ENCODE results near the gene AKAP12.

The AKAP12 gene

DNA sequence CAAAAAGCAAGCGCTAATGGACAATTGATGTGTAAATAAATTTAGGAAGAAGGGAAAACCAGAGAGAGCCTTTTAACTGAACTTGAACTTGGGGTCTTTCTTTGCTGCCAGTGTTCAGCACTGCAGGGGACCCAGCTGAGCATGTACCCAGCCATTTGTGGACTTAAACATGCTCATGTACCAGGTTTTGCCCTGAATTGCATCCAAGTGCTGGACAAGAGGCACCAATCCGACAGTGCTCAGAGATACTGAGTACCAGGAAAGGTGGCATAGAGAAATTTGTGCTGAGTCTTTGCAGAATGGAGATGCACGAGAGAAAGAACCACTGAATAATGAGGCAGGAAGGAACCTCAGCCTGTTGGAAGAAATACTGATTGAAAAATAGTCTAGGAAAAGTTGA is 16.0 kb downstream of the AKAP12 start:
- H3K4me3 ChIP-seq (ENCODE audit: control insufficient read depth, low read depth, low read length), result no peak overlapping the region
- no peak for DNase-seq (ENCODE audit: low read depth)
- TF ChIP-seq, protein P1, sequence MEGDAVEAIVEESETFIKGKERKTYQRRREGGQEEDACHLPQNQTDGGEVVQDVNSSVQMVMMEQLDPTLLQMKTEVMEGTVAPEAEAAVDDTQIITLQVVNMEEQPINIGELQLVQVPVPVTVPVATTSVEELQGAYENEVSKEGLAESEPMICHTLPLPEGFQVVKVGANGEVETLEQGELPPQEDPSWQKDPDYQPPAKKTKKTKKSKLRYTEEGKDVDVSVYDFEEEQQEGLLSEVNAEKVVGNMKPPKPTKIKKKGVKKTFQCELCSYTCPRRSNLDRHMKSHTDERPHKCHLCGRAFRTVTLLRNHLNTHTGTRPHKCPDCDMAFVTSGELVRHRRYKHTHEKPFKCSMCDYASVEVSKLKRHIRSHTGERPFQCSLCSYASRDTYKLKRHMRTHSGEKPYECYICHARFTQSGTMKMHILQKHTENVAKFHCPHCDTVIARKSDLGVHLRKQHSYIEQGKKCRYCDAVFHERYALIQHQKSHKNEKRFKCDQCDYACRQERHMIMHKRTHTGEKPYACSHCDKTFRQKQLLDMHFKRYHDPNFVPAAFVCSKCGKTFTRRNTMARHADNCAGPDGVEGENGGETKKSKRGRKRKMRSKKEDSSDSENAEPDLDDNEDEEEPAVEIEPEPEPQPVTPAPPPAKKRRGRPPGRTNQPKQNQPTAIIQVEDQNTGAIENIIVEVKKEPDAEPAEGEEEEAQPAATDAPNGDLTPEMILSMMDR (IDR thresholded peaks at IDR 0.05; ENCODE audit: control insufficient read depth, insufficient read depth, low read depth, low read length, missing control alignments), result no peak

GRCh38 chr6:151257985-151258445 is 18.2 kb downstream of the AKAP12 start:
- no peak overlapping the region for H3K4me3 ChIP-seq (ENCODE audit: control insufficient read depth, low read depth, low read length)
- no peak for DNase-seq (ENCODE audit: low read depth)
- TF ChIP-seq, protein P1 (IDR thresholded peaks at IDR 0.05; ENCODE audit: control insufficient read depth, insufficient read depth, low read depth, low read length, missing control alignments), result no peak

DNA sequence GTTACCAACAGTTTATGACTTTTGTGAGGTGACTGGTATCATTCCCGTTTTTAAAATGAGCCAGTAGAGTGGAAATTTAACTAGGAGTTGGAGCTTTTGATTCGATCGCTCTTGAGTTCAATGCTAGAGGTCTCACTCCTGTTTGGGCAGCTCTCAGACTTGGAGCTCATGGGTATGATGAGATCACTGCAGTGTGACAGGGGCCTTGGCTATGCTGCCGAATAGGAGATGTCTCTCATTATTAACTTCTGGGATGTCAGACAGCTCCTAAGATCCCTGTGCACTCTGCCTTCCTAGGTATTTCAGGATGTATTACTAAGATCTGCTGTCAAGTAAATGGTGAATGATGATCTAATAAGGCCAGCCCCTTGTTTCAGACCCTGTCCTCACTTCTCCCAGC is 20.4 kb downstream of the AKAP12 start:
- no peak overlapping the region for H3K4me3 ChIP-seq (ENCODE audit: control insufficient read depth, low read depth, low read length)
- TF ChIP-seq, protein P1 (IDR thresholded peaks at IDR 0.05; ENCODE audit: control insufficient read depth, insufficient read depth, low read depth, low read length, missing control alignments), result no peak
- no peak for DNase-seq (ENCODE audit: low read depth)

DNA sequence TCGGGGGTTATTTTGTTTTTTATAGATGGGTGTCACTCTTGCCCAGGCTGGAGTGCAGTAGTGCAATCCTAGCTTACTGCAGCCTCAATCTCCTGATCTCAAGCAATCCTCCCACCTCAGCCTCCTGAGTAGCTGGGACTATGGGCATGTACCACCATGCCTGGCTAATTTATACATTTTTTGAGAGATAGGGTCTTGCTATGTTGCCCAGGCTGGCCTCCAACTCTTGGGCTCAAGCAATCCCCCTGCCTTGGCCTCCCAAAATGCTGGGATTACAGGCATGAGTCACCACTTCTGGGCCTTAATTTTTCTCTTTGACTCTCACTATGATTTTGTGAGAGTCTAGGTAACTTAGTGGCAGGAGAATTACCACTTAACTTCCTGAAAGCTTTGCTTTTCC is 23.3 kb downstream of the AKAP12 start:
- TF ChIP-seq, protein P1 (IDR thresholded peaks at IDR 0.05; ENCODE audit: control insufficient read depth, insufficient read depth, low read depth, low read length, missing control alignments), result no peak
- no peak overlapping the region for H3K4me3 ChIP-seq (ENCODE audit: control insufficient read depth, low read depth, low read length)
- no peak for DNase-seq (ENCODE audit: low read depth)

- DNase-seq (ENCODE audit: low read depth), result no peak
- TF ChIP-seq, protein P1 (IDR thresholded peaks at IDR 0.05; ENCODE audit: control insufficient read depth, insufficient read depth, low read depth, low read length, missing control alignments), result no peak
These were observed 24.2 kb downstream of the AKAP12 start for GRCh38 chr6:151263967-151264366.

DNA sequence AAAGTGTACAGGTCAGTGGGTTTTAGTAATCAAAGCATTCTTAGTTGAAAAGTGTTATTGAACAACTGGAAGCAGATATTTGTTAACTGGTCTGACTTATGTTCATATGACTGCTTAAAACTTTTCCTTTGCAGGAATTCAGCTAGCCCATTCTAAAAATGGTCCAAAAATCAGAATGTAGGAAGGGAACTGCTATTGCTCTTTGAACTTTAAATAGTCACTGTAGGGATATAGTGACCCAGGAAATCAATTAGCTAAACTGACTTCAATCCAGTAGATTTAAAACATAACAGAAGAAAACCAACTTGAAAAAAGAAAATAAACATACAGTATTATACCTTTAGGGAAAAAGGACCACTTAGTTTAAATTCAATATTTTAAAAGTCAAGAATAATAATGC is 25.5 kb downstream of the AKAP12 start:
- no peak for DNase-seq (ENCODE audit: low read depth)
- TF ChIP-seq, protein P1 (IDR thresholded peaks at IDR 0.05; ENCODE audit: control insufficient read depth, insufficient read depth, low read depth, low read length, missing control alignments), result no peak
- no peak overlapping the region for H3K4me3 ChIP-seq (ENCODE audit: control insufficient read depth, low read depth, low read length)

More at GRCh38 chr6:151263967-151264366, 24.2 kb downstream of the AKAP12 start:
- H3K4me3 ChIP-seq (ENCODE audit: control insufficient read depth, low read depth, low read length), result no peak overlapping the region
